ENCODE results near the gene SNAI3. TPM values are rescaled to one million over a fixed set of nuclear protein-coding genes. Genes with fewer than 3 reads are reported as not detected.

SNAI3 gene
- total RNA-seq, 4 donors from 2014 or later: 0.14 to 0.43 TPM; not detected in 2

- Histone ChIP-seq H3K27me3 (no peaks in the 10 kb centered on the region), H3K4me1 (no peaks in the 10 kb centered on the region), H3K4me3 (no peak overlapping the region), H3K9me3 (no peaks in the 10 kb centered on the region), H3K36me3 (no peaks in the 10 kb centered on the region), H3K27ac (no peak overlapping the region)
- DNase-seq: no peak
- intact Hi-C loops (cut with DNase I; ENCODE audit: low total_unique reads): no loop called here
- no peak for TF ChIP-seq CTCF (IDR thresholded peaks at IDR 0.05)
- TF ChIP-seq POLR2A (IDR thresholded peaks at IDR 0.05): no peak
Measured at GRCh38 chr16:88730632-88731607, 44.6 kb upstream of the SNAI3 start.

- Histone ChIP-seq H3K4me3 (no peak overlapping the region), H3K4me1 (no peaks in the 10 kb centered on the region), H3K9me3 (no peaks in the 10 kb centered on the region), H3K27ac (no peak overlapping the region), H3K27me3 (no peaks in the 10 kb centered on the region), H3K36me3 (no peaks in the 10 kb centered on the region)
- intact Hi-C loops (cut with DNase I; ENCODE audit: low total_unique reads): no loop called here
- DNase-seq: no peak
- TF ChIP-seq POLR2A (IDR thresholded peaks at IDR 0.05) (no peak), CTCF (IDR thresholded peaks at IDR 0.05) (no peak)
Measured at GRCh38 chr16:88727871-88728270, 41.6 kb upstream of the SNAI3 start.

GRCh38 chr16:88726981-88727380, 40.7 kb upstream of the SNAI3 start:
- no peaks in the 10 kb centered on the region for H3K36me3 ChIP-seq
- intact Hi-C loops (cut with DNase I; ENCODE audit: low total_unique reads): no loop called here
- TF ChIP-seq POLR2A (IDR thresholded peaks at IDR 0.05) (no peak), CTCF (IDR thresholded peaks at IDR 0.05) (no peak)

GRCh38 chr16:88726408-88726749, 40.1 kb upstream of the SNAI3 start:
- intact Hi-C loops (cut with DNase I; ENCODE audit: low total_unique reads): no loop called here
- Histone ChIP-seq H3K27ac (no peak overlapping the region), H3K9me3 (no peaks in the 10 kb centered on the region), H3K4me3 (no peak overlapping the region), H3K27me3 (no peaks in the 10 kb centered on the region), H3K36me3 (no peaks in the 10 kb centered on the region), H3K4me1 (no peaks in the 10 kb centered on the region)
- no peak for DNase-seq
- no peak for TF ChIP-seq POLR2A (IDR thresholded peaks at IDR 0.05)
- TF ChIP-seq CTCF (IDR thresholded peaks at IDR 0.05): no peak

More at GRCh38 chr16:88726981-88727380, 40.7 kb upstream of the SNAI3 start:
- Histone ChIP-seq H3K27ac (no peak overlapping the region), H3K4me3 (no peak overlapping the region), H3K4me1 (no peaks in the 10 kb centered on the region), H3K27me3 (no peaks in the 10 kb centered on the region), H3K9me3 (no peaks in the 10 kb centered on the region)
- no peak for DNase-seq

- H3K4me1 ChIP-seq: no peaks in the 10 kb centered on the region
- DNase-seq: no peak
- intact Hi-C loops (cut with DNase I; ENCODE audit: low total_unique reads): no loop called here
- no peak overlapping the region for H3K4me3 ChIP-seq
- H3K27me3 ChIP-seq: no peaks in the 10 kb centered on the region
- no peaks in the 10 kb centered on the region for H3K36me3 ChIP-seq
- no peak overlapping the region for H3K27ac ChIP-seq
- TF ChIP-seq POLR2A (IDR thresholded peaks at IDR 0.05) (no peak), CTCF (IDR thresholded peaks at IDR 0.05) (no peak)
- H3K9me3 ChIP-seq: no peaks in the 10 kb centered on the region
Measured at GRCh38 chr16:88725609-88726407, 39.5 kb upstream of the SNAI3 start.

All from uterus (tissue), 4 donors.